Retinal pigment epithelial cell (primary cell): ENCODE results near the gene LIPC.

Experiments used
- DNase-seq: peaks from one replicate; pipeline ENCODE4 v3.0.0-alpha.2; 2010; ENCODE audit warnings: low read depth
- H3K4me3 ChIP-seq: 2 replicates; pipeline ENCODE4 v1.5.1; 2011; ENCODE audit warnings: mild to moderate bottlenecking, low read length, control low read depth, moderate library complexity
- TF ChIP-seq, protein P1 (sequence below): conservative IDR thresholded peaks from 2 replicates; pipeline ENCODE4 v1.5.1; 2011; ENCODE audit warnings: low read depth, low read length, control low read depth, inconsistent platforms

LIPC gene

DNA sequence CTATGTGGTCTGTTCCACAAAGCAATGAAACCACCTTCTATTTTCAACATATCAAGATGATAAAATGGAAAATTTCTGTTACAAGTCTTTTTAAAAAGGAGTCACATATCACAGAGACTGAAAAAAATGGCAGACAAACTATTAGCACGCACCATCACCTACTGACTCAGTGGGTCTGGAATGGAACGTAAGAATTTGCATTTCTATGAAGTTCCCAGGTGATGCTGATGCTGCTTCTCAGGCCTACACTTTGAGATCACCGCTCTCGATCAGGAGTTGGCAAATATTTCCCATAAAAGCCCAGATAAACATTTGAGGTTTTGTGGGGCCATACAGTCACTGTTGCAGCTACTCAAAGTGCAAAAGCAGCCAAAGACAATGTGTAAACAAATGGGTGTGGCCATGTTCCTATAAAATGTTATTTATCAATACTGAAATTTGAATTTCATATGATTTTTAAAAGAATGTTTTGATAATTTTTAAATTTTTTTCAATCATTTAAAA, 174.8 kb downstream of the LIPC start:
- no peak for DNase-seq
- H3K4me3 ChIP-seq = no peak overlapping the region
- TF ChIP-seq, protein P1, sequence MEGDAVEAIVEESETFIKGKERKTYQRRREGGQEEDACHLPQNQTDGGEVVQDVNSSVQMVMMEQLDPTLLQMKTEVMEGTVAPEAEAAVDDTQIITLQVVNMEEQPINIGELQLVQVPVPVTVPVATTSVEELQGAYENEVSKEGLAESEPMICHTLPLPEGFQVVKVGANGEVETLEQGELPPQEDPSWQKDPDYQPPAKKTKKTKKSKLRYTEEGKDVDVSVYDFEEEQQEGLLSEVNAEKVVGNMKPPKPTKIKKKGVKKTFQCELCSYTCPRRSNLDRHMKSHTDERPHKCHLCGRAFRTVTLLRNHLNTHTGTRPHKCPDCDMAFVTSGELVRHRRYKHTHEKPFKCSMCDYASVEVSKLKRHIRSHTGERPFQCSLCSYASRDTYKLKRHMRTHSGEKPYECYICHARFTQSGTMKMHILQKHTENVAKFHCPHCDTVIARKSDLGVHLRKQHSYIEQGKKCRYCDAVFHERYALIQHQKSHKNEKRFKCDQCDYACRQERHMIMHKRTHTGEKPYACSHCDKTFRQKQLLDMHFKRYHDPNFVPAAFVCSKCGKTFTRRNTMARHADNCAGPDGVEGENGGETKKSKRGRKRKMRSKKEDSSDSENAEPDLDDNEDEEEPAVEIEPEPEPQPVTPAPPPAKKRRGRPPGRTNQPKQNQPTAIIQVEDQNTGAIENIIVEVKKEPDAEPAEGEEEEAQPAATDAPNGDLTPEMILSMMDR = no peak

DNA sequence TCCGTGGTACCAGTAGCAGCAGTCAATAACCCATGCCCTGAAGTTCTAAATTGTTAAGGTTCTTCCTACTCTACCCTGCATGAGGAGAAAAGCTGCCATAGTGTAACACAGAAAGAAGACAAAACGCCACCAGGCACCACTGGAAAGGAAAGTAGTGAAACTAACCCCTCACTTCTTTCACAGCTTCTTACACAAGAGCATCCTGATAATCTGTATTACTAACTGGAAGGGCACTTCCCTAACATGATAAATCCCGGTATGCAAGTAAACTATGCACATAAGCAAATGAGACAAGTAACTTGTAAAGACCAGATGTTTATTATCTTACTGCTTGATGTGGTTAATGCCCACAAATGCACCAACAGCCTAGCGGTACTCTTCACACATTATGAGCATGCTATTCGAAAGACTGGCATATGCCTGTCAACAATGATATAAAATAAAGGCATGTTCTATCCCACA, 176.4 kb downstream of the LIPC start:
- DNase-seq = no peak
- no peak overlapping the region for H3K4me3 ChIP-seq
- TF ChIP-seq, protein P1 = no peak

DNA sequence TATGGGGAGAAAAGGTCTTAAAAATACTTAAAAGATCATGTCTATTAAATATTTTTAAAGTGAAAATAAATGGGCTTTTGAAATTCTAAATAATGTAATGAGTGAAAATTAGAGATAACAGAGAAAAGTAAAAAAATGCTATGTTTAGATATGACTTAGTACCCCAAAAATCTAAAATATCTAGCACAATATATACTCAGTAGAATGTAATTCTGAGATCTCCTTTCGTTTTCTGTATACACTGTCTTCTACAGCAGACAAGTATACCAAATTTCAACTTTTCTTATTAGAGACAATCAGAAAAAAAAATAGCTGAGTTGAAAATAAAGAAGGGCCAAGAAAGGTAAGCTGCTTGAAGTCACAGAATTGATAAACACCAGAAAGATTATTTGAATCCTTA, 176.9 kb downstream of the LIPC start:
- H3K4me3 ChIP-seq = no peak overlapping the region
- DNase-seq = no peak
- TF ChIP-seq, protein P1 = no peak

DNA sequence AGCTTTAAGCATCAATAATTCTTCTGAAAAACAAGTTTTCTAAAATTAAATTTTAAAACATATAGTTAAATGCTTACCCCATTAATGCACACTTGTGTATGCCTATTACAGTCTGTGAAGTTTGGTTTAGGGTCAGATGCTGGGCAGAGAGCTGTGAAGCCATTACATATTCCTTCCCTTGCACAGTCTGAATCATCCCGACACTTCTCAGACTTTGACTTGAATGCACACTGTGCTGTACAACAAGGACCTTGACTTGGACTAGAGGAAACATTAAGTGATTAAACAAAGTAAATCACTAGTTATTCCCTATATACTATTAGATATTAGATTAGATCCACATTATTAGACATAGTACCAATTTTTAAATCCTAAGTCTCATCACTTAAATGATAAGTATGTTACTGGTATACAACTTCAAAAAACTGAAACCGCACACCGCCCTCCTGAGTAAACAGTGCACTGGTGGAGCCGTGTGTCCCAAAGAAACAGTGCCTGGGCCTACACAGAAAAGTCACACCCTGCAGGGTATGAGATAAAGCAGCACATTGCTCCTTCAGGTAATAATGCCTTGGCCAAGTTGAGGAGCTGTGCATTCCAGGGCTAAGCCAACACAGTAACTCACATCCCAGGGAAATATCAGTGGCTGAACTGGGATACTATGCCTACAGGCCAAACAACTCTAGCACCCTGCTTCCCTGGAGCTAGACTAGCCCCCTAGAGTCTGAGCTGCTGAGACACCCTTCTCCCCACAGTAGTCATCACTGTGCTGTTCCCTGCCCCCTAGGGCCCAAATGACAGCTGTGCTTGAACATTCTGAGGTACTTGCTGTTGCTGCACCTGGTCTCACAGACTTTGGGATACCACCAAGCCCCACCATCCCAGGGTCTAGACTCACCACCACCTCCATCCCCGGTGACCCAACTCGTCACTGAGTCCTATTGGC, 180.2 kb downstream of the LIPC start:
- TF ChIP-seq, protein P1 = no peak
- DNase-seq = no peak
- H3K4me3 ChIP-seq = no peak overlapping the region

DNA sequence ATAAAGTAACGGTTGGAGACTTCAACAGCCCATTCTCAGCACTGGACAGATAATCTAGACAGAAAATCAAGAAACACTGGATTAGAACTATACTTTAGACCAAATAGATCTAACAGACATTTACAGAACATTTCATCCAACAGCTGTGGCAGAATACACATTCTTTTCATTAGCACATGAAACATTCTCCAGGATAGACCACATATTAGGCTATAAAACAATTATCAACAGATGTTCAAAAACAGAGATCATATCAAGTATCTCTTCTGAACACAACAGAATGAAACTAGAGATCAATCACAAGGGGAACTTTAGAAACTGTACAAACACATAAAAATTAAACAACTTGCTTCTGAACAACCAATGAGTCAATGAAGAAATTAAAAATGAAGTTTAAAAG, 184.4 kb downstream of the LIPC start:
- no peak overlapping the region for H3K4me3 ChIP-seq
- TF ChIP-seq, protein P1 = no peak
- no peak for DNase-seq
